ENCODE data around the gene RAB31.

Gene RAB31

GRCh38 chr18:9739516-9739915, 31.4 kb downstream of the RAB31 start:
- DNase-seq = no peak

- no peak for DNase-seq
Measured at GRCh38 chr18:9740071-9740470, 32.0 kb downstream of the RAB31 start.

- no peak for DNase-seq
Measured at GRCh38 chr18:9741406-9741792, 33.3 kb downstream of the RAB31 start.

GRCh38 chr18:9741793-9742523, 33.9 kb downstream of the RAB31 start:
- DNase-seq = no peak

GRCh38 chr18:9742524-9743131, 34.5 kb downstream of the RAB31 start:
- DNase-seq = no peak

GRCh38 chr18:9743200-9744016, 35.3 kb downstream of the RAB31 start:
- DNase-seq = no peak

GRCh38 chr18:9746958-9747357, 38.9 kb downstream of the RAB31 start:
- no peak for DNase-seq

- no peak for DNase-seq
Measured at GRCh38 chr18:9749611-9750010, 41.5 kb downstream of the RAB31 start.

- no peak for DNase-seq
Measured at GRCh38 chr18:9750112-9750511, 42.0 kb downstream of the RAB31 start.

- DNase-seq = no peak
Measured at GRCh38 chr18:9750606-9751304, 42.7 kb downstream of the RAB31 start.

- no peak for DNase-seq
Measured at GRCh38 chr18:9751371-9752031, 43.4 kb downstream of the RAB31 start.

GRCh38 chr18:9753846-9754245, 45.7 kb downstream of the RAB31 start:
- DNase-seq = no peak

- no peak for DNase-seq
Measured at GRCh38 chr18:9755110-9755509, 47.0 kb downstream of the RAB31 start.

- no peak for DNase-seq
Measured at GRCh38 chr18:9755615-9756014, 47.5 kb downstream of the RAB31 start.

- no peak for DNase-seq
Measured at GRCh38 chr18:9756271-9756932, 48.3 kb downstream of the RAB31 start.

- DNase-seq = no peak
Measured at GRCh38 chr18:9756933-9757470, 48.9 kb downstream of the RAB31 start.

GRCh38 chr18:9757827-9758621, 49.9 kb downstream of the RAB31 start:
- no peak for DNase-seq

- no peak for DNase-seq
Measured at GRCh38 chr18:9758624-9759075, 50.5 kb downstream of the RAB31 start.

- DNase-seq = no peak
Measured at GRCh38 chr18:9760641-9761040, 52.5 kb downstream of the RAB31 start.

- DNase-seq = no peak
Measured at GRCh38 chr18:9762526-9762925, 54.4 kb downstream of the RAB31 start.

- no peak for DNase-seq
Measured at GRCh38 chr18:9763157-9763556, 55.1 kb downstream of the RAB31 start.

All from NCI-H1694 treated with DMSO at 0.1 percent for 48 hours (cell line).